NCI-H1930 (cell line): Measurements from ENCODE around the gene CIZ1.
"Not testable (repeated sequence)": the region's sequence is repeated elsewhere in the genome, so short reads cannot be mapped to it uniquely, and the experiment has no call there.

Experiments
- DNase-seq, 2 experiments: peaks; one replicate each; lab custom pipeline; 2025; lab: John Stamatoyannopoulos, UW

Gene CIZ1, protein sequence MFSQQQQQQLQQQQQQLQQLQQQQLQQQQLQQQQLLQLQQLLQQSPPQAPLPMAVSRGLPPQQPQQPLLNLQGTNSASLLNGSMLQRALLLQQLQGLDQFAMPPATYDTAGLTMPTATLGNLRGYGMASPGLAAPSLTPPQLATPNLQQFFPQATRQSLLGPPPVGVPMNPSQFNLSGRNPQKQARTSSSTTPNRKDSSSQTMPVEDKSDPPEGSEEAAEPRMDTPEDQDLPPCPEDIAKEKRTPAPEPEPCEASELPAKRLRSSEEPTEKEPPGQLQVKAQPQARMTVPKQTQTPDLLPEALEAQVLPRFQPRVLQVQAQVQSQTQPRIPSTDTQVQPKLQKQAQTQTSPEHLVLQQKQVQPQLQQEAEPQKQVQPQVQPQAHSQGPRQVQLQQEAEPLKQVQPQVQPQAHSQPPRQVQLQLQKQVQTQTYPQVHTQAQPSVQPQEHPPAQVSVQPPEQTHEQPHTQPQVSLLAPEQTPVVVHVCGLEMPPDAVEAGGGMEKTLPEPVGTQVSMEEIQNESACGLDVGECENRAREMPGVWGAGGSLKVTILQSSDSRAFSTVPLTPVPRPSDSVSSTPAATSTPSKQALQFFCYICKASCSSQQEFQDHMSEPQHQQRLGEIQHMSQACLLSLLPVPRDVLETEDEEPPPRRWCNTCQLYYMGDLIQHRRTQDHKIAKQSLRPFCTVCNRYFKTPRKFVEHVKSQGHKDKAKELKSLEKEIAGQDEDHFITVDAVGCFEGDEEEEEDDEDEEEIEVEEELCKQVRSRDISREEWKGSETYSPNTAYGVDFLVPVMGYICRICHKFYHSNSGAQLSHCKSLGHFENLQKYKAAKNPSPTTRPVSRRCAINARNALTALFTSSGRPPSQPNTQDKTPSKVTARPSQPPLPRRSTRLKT

DNA sequence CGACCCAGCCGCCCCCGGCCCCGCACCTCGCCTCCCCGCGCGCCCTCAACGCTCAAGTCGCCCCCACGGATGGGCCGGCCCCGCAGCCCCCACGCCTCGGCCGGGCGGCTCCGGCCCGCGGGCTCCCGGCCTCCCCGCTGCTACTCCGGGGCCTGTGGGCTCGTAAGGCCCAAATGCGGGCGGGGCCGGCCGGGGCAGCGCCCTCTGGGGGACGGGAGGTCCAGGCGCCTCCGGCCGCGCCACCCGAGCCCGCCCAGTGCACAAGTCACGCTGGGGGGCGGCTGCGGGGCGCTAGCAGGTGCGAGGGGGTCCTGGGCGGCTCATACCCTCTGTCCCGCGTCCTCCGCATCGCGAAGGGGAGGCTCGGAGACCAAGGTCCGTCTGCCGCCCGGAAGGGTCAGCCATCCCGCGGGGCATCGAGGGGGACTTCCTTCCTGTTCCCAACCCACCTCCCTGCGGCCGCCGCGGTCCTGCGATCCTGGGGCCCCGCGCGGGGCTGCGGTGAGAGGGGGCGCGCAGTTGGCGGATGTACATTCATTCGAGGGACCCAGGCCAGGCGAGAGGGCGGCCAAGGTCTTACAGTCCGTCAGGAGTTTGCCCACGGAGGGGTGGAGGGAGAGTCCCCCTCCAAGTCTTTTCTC is at the start of gene CIZ1:
Gene CIZ1 (minus strand): TSS at position 167 of the 641 bp plus-strand sequence. CDS start 715 bp downstream, outside the sequence.
- DNase-seq, result peak; percentile 35 to 82

DNA sequence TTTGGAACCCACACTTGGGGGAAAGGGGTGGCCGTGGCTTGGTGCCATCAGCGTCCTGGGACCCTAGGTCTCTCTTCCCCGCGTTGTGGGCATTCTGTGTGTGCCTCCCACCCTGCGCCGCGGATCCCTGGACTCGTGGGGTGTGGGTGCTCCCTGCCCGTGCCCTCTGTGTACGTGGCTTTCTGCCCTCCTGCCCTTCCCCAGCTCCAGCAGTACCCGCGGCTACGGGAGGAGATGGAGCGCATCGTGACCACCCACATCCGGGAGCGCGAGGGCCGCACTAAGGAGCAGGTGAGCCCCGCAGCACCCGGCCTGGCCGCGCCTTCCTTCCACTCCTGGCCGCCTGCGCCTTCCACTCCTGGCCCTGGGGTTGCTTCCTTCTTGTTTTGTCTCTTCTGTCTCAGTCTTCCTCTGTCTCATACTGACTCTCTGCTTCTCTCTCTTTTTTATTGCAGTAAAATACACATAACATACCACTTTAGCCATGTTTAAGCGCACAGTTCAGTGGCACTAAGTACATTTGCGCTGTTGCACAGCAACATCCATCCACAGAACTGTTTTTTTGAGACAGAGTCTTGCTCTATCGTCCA is 42.5 kb upstream of the CIZ1 start:
- DNase-seq, result no peak

DNA sequence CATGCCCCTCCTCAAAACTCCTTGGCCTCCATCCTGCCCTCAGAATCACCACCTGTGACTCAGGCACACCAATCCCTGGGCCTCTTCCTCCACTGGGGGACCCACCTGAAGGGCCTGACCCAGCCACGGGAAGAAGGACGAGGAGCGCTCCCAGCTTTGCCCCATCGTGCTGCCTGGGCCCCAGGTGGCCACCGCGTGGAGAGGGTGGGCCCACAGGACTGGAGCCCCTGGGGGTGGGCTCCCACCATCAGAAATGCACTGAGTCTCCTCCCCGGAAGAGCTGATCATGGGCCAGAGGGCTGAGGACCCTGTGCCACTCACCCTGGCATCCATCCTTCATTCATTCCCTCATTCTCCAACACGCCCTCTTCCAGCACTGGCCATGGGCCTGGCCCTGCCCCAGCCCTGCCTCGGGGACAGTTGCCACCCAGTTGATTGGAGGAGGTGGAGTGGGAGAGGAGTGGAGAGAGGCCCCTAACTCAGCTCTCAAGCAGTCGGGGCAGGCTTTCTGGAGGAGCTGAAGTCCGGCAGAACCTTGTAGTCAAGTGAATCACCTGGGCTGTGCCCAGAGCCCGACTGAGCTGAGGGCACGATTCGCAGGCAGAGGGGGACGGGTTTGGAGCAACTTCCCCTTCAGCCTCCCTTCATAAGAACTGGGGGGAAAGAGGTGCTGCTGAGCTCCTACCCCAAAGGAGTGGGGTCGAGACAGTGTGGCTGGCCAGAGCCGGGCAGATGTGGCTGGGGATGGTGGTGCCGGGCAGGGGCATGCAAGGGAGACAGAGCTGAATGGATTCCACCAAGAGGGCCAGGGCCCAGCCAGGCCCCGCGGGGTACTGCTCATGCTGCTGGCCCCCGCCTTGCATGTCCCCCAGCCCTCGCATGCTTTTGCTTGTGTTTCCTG is 41.4 kb upstream of the CIZ1 start:
- DNase-seq, result no peak

DNA sequence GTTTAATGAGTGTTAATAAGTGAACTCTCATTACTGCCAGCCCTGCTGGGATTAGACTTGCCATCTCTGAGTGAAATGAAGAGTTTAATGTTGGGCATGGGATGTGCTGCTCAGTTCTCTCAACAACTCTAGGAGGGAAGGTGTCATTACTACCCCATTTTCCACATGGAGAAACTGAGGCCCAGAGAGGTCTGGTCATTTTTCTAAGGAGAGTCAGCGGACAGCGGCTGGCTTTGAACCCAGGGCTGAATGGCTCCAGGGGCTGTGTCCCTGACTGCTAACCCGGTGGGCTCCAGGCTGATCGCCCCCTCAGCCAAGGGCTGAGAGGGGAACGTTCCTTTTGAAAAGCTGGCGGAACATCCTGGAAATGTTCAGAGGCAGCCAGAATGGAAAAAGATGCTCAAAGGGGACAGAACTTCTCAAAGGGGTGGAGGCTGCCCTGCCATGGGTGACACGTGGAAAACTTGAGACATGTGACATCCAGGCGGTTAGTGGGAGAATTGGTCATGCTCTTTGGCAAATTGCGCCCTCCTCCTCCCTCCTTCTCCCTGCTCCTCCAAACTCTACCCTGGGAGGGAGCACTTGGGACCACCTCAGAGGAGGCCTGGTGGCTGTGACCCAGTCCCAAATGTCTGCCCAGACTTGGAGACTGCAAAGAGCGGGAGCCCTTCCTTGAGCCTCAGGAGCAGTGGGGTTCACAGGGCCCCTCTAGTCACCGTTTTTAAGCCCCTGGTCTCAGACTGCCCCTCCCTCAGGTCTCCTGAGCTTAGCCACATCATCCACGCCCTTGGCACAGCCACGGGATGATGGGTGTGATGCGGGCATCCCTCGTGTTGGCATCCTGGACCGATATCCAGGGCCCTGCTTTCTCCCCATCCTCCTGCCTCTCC is 40.5 kb upstream of the CIZ1 start:
- no peak for DNase-seq

DNA sequence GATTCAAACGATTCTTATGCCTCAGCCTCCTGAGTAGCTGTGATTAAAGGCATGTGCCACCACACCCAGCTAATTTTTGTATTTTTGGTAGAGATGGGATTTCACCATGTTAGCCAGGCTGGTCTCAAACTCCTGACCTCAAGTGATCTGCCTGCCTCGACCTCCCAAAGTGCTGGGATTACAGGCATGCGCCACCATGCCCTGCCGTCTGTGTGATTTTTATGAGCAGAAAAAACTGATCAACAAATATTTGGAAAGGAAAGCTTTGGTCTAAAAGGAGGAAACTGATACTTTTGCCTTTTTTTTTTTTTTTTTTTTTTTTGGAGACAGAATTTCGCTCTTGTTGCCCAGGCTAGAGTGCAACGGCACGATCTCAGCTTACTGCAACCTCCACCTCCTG is 39.5 kb upstream of the CIZ1 start:
- not testable (repeated sequence) for DNase-seq

DNA sequence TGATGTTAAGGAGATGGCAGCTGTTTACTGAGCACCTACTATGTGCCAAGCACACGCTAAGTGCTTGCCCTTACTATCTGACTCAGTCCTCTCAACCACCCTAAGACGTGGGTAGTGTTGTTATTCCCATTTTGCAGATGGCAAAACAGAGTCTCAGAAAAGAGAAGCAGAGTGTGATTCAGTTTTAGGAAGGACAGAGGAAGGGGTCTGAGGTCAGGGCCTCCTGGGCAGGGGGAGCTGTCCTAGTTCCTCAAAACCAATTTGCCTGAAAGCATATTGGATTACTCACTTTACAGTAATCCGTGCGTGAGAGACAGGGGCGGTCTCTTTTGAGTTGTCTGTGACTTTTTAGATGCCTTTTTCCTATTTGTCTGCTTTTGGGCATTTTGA is 35.0 kb upstream of the CIZ1 start:
- no peak for DNase-seq

DNA sequence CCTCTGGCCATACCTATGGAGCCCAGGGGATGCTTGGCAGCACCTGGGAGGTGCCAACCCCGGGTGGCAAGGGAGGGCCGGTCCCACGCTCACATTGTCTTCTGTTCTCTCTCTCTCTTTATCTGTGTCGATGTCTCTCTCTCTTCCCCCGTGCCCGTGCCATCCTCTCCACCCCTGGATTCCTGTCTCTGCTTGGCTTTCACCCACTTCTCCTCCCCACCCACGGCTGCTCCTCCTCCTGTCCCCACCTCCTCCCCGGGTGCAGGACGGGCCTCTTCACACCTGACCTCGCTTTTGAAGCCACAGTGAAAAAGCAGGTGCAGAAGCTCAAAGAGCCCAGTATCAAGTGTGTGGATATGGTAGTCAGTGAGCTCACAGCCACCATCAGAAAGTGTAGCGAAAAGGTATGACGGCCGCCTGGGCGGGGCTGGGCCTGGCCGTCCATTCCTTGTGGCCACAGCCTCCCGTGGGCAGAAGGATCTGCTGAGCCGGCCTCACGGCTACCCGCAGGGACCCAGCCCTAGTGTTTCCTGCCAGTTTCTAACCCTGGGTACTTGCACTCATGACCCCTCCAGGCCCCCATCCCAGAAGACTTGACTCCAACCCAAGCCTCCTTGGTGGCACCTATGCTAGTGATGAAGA is 34.5 kb upstream of the CIZ1 start:
- no peak for DNase-seq

DNA sequence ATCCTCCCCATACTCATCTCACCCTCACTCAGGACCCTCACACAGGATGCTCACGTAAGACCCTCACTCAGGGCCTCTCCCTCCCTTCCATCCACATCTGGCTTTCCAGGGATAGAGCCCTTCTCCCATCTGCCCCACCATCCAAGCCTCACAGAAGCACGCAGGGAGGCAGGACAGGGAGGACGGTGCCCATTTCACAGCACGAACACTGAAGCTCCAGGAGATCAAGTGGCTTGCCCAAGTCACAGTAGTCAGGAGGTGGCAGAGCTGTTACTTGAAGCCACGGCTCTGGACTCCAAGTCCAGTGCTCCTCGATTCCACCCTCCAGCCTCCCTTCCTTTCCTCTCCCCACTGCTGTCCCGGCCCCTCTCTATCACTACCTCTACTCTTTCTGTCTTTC is 33.5 kb upstream of the CIZ1 start:
- DNase-seq, result no peak

DNA sequence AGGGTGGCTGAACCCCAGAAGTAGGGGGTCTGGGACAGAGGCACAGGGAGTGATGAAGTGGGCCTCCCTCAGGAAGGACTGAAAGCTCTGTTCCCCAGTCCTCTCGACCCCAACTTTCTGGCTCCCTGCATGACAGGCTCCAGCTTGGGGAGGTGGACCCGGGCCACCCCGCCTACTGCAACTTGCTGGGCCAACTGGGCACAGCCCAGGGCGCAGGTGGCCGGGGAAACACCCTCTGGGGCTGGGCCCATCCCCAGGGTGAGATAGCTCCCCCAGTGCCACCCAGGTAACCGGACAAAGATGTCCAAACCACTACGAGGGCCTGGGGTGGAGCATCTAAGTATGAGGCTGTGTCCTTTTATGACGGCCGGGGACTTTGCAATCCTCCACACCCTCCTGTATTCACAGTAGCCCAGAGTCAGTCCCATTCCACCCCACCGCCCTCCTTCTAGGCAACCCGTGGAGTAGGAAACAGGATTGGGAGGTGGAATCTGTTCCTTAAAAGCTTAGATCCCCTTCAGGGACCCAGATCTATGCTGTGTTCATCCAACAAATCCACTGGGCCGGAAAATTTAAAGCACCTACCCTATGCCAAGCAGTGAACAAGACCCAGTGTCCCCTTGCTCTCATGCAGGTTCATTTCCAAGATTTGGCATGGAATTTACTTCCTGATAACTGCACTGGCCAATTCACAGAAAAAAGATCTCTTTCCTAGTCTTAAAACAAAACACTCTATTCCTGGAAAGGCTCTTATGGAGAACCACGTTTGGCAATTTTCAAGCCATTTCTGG is 31.7 kb upstream of the CIZ1 start:
- DNase-seq, result no peak

DNA sequence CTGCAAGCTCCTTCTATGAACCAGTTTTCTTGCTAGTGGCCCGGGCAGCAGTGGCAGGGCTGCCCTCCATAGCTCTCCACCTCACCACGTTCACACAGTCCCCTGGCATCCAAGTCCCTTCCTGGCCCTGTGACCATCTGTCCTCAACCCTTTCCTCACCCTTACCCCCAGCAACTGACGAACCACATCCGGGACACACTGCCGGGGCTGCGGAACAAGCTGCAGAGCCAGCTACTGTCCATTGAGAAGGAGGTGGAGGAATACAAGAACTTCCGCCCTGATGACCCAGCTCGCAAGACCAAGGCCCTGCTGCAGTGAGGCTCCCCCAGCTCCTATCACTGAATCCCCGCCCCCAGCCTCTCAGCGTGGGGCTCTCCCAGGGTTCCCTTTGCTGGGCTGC is 30.7 kb upstream of the CIZ1 start:
- DNase-seq, result no peak

DNA sequence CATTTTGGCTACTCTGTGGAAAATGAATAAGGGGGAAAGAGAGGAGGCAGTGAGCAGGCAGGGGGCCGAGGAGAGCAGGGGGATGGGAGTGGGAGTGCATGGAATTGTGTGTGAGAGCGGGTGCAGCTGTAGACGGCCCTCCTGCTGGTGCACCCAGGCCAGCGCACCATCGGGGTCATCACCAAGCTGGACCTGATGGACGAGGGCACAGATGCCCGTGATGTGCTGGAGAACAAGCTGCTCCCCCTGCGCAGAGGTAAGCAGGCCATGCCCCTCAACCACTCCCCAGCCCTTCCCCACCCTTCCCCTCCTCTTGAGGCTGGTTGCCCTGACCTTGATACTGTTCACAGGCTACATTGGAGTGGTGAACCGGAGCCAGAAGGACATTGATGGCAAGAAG is 28.5 kb upstream of the CIZ1 start:
- DNase-seq, result no peak

DNA sequence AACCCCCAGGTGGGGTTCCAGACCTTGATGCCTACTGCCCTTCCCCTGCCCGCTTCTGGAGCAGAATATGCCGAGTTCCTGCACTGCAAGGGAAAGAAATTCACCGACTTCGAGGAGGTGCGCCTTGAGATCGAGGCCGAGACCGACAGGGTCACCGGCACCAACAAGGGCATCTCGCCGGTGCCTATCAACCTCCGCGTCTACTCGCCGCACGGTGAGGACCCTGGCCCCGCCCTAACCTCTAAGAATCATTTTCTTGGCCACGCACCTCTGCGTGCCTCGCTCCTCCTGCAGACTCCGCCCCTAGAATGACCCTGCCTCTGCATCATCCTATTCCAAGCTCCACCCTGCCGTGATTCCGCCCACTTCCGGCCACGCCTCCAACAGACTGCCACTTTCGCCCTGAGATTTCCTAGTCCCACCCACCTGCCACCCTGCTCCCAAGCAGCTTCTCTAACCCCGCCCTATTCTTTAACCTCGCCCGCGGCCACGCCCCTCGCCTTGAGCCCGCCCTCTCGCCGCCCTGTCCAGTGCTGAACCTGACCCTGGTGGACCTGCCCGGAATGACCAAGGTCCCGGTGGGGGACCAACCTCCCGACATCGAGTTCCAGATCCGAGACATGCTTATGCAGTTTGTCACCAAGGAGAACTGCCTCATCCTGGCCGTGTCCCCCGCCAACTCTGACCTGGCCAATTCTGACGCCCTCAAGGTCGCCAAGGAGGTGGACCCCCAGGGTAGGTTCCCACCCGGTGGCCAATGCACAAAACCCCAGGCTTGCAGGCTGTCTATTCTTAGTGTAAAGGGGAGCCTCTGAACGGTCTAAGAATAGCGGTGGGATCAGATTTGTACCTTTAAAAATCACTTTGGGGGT is 27.4 kb upstream of the CIZ1 start:
- no peak for DNase-seq

DNA sequence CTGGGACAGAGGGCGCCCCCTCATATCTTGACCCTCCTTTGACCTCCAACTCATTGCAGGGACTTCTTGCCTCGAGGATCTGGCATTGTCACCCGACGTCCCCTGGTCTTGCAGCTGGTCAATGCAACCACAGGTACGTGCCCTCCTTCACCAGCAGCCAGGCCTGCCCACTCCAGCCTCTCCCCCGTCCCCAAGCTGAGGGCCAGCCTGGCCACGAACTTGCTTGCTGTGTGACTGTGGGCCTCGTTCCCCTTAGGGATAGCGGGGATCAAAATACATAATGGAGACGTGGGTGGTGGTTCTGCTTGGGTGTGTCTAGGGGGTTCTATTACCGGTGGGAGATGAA is 26.8 kb upstream of the CIZ1 start:
- no peak for DNase-seq

DNA sequence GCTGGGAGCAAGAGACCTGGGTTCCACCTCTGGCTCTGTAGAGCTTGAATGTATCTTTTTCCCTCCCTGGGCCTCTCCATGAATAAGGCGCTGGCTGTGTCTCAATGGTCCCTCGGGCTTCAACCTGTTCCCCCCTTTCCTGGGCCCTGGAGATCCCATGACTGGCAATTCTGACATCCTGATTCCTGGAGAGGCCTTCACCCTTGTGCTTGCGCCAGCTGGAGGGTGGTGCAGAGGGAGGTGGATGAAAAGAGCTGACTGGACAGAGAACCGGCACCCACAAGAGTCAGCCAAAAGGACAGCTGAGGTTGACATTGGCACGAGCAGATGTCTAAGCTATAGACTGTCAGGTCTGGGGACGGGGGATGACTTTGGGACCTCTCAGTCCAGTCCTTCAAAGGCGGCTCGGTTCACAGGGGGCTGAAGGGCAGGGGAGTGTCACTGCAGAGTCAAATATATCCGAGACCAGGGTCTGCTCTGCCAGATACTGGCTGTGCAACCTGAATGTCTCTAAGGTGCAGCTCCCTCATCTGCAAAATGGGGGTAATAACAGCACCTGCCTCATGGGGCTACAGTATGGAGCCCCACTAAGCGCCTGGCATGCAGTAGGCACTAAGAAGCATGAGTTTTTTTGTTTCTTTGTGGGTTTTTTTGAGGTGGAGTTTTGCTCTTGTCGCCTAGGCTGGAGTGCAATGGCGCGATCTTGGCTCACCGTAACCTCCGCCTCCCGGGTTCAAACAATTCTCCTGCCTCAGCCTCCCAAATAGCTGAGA is 25.6 kb upstream of the CIZ1 start:
- no peak for DNase-seq

DNA sequence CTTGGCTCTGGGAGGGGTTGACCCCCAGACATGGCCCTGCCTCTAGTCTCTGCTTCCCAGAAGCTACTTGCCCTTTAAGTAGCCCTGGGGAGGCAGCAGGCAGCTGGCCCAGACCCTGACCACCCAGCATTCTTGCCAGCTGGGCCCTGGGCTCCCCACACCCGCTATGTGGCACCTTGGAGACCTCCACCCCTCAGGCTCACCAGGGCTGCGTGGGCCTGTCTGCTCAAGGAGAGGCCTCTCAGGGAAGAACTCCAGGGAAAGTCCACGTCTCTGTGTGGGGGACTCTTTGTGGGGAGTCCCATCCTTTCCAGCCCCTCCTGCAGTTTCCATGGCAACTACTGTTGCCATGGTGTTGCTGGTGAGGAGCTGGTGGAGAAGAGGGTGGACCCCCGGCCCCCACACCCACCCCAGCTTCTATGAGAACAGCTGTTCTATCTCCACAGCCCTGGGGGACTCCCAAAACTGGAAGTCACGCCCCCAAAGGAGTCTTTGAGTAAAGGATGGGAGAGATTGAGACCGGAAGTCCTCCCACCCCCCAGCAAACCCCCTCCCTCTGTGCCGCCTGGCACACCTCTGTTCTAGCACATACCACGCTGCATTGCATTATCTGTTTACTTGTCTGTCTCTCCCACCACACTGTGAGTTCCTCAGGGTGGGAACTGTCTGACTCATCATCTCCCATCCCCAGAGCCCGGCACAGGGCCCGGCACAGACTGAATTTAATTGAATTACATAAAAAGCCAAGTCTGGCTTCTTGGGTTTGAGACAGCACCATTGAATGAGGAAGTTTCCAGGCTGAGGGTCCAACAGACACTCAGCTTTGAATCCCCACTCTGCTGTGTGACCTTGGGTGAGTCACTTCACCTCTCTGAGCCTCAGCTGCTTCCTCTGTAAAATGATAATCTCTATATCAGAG is 24.4 kb upstream of the CIZ1 start:
- DNase-seq, result no peak
